Left ventricle myocardium inferior (tissue), 1 donor: Measurements from ENCODE around the gene INAVA. TPM values are rescaled to one million over a fixed set of nuclear protein-coding genes. Genes with fewer than 3 reads are reported as not detected.

Experiments
- DNase-seq: peaks from one replicate; pipeline ENCODE4 v3.0.0-alpha.2; 2020
- H3K27ac ChIP-seq: fragments of 200-600 bp; replicated peaks from 2 replicates; pipeline ENCODE4 v1.8.0; 2021
- H3K27me3 ChIP-seq: fragments of 200-600 bp; 2 replicates; pipeline ENCODE4 v1.8.0; 2021; ENCODE audit warnings: low read depth
- H3K36me3 ChIP-seq: fragments of 200-600 bp; 2 replicates; pipeline ENCODE4 v1.8.0; 2021
- H3K4me1 ChIP-seq: fragments of 200-600 bp; 2 replicates; pipeline ENCODE4 v1.8.0; 2021
- H3K4me3 ChIP-seq: fragments of 200-600 bp; 2 replicates; pipeline ENCODE4 v1.8.0; 2021; ENCODE audit warnings: mild to moderate bottlenecking, moderate library complexity
- H3K9me3 ChIP-seq: fragments of 200-600 bp; replicated peaks from 2 replicates; pipeline ENCODE4 v1.8.0; 2021
- CTCF ChIP-seq: fragments of 200-600 bp; IDR thresholded peaks from 2 replicates; pipeline ENCODE4 v1.8.0; 2021; ENCODE audit warnings: antibody characterized with exemption, mild to moderate bottlenecking, borderline replicate concordance
- intact Hi-C: fragments of 100-400 bp; cut with micrococcal nuclease; formaldehyde crosslinking; loops from one replicate; pipeline ENCODE4 v1.11.0; 2022
- total RNA-seq: library from RNA; stranded (reverse); fragmentation: NEBNext Ultra II Directional; extraction: Animal tissue kit (Norgen Biotek cat#: 25700); gene quantifications from one replicate; pipeline ENCODE4 v1.2.1, GENCODE V29; 2021
- donor health status: DM: no; HTN: yes; CAD: no; lungs with severe emphysema.

Gene INAVA
- total RNA-seq, 1 donor from 2014 or later = 0.05 TPM

GRCh38 chr1:200873116-200873670 is 21.5 kb upstream of the INAVA start:
- intact Hi-C loops = no loop called here
- Histone ChIP-seq H3K27me3 (peaks cover 94% of the 10 kb centered on the region), H3K36me3 (no peaks in the 10 kb centered on the region), H3K27ac (no peak overlapping the region), H3K9me3 (no peaks in the 10 kb centered on the region), H3K4me1 (peaks cover 13% of the 10 kb centered on the region), H3K4me3 (peak overlapping the region; percentile 56)
- TF ChIP-seq CTCF = no peak
- DNase-seq = no peak

- H3K27ac ChIP-seq = no peak overlapping the region
- no peaks in the 10 kb centered on the region for H3K36me3 ChIP-seq
- no peak for TF ChIP-seq CTCF
- peak overlapping the region; percentile 56 for H3K4me3 ChIP-seq
- no peaks in the 10 kb centered on the region for H3K9me3 ChIP-seq
- intact Hi-C loops = no loop called here
- peaks cover 100% of the 10 kb centered on the region for H3K27me3 ChIP-seq
- peaks cover 13% of the 10 kb centered on the region for H3K4me1 ChIP-seq
- no peak for DNase-seq
These were observed 20.9 kb upstream of the INAVA start for GRCh38 chr1:200873671-200874397.

GRCh38 chr1:200874694-200875093 is 20.0 kb upstream of the INAVA start:
- Histone ChIP-seq H3K4me1 (peaks cover 13% of the 10 kb centered on the region), H3K9me3 (no peaks in the 10 kb centered on the region), H3K4me3 (no peak overlapping the region), H3K27me3 (peaks cover 100% of the 10 kb centered on the region), H3K36me3 (no peaks in the 10 kb centered on the region), H3K27ac (no peak overlapping the region)
- DNase-seq = no peak
- TF ChIP-seq CTCF = no peak
- intact Hi-C loops = no loop called here

- peaks cover 13% of the 10 kb centered on the region for H3K4me1 ChIP-seq
- no peak for TF ChIP-seq CTCF
- no peaks in the 10 kb centered on the region for H3K36me3 ChIP-seq
- H3K27me3 ChIP-seq = peaks cover 100% of the 10 kb centered on the region
- no peak overlapping the region for H3K4me3 ChIP-seq
- H3K9me3 ChIP-seq = no peaks in the 10 kb centered on the region
- intact Hi-C loops = no loop called here
- no peak overlapping the region for H3K27ac ChIP-seq
- DNase-seq = no peak
These were observed 19.3 kb upstream of the INAVA start for GRCh38 chr1:200875416-200875815.

- Histone ChIP-seq H3K36me3 (no peaks in the 10 kb centered on the region), H3K9me3 (no peaks in the 10 kb centered on the region), H3K27ac (no peak overlapping the region), H3K4me1 (peaks cover 13% of the 10 kb centered on the region), H3K4me3 (no peak overlapping the region), H3K27me3 (peaks cover 98% of the 10 kb centered on the region)
- TF ChIP-seq CTCF = no peak
- DNase-seq = no peak
- intact Hi-C loops = no loop called here
These were observed 17.7 kb upstream of the INAVA start for GRCh38 chr1:200877010-200877409.
